Right lobe of liver (tissue), 6 donors: ENCODE measurements around the gene SCNN1G. TPM values are rescaled to one million over a fixed set of nuclear protein-coding genes. Genes with fewer than 3 reads are reported as not detected.

ENCODE experiments used
- ATAC-seq, 4 donors: fragments of 200-7000 bp; cut with Tn5 transposase; one replicate each; pipeline ENCODE4 v1.9.1; 2020; ENCODE audit warnings: mild to moderate bottlenecking in 4 of 4, moderate library complexity in 4 of 4
- DNase-seq, 3 donors: peaks; one replicate each; pipeline ENCODE4 v3.0.0-alpha.2; 2020
- H3K27ac ChIP-seq, 3 donors: fragments of 200-600 bp; one replicate each; pipeline ENCODE4 v1.8.0; 2022
- H3K27me3 ChIP-seq, 2 donors: fragments of 200-600 bp; one replicate each; pipeline ENCODE4 v1.8.0; 2022
- H3K36me3 ChIP-seq, 4 donors: fragments of 200-600 bp; sonication (generic) in 1 of 4; one replicate each; pipeline versions ENCODE4 v1.5.1 to v1.8.0; 2017 to 2022; ENCODE audit warnings: control low read depth in 1 of 4
- H3K4me1 ChIP-seq, 4 donors: fragments of 200-600 bp; sonication (generic) in 1 of 4; one replicate each; pipeline versions ENCODE4 v1.5.1 to v1.8.0; 2017 to 2022; ENCODE audit warnings: control low read depth in 1 of 4
- H3K4me3 ChIP-seq, 3 donors: fragments of 200-600 bp; one replicate each; pipeline ENCODE4 v1.8.0; 2022
- H3K9me3 ChIP-seq, 4 donors: fragments of 200-600 bp; sonication (generic) in 1 of 4; one replicate each; pipeline versions ENCODE4 v1.5.1 to v1.8.0; 2017 to 2022; ENCODE audit warnings: control low read depth in 1 of 4
- POLR2A ChIP-seq: fragments of 450-650 bp; IDR thresholded peaks from one replicate; pipeline ENCODE4 v1.6.1; 2017; ENCODE audit warnings: antibody characterized with exemption, mild to moderate bottlenecking
- WGBS: methylation state at CpG from one replicate; pipeline ENCODE4 v1.1.6; 2018; ENCODE audit warnings: low coverage, low lambda C conversion rate; ENCODE audit not compliant: insufficient coverage; ENCODE audit errors: missing lambda C conversion rate; 5-methylcytosine and 5-hydroxymethylcytosine counted together
- intact Hi-C, 2 donors: fragments of 100-400 bp; cut with DNase I; formaldehyde crosslinking; loops; one replicate each; pipeline versions ENCODE4 v1.11.2 to v1.14.1; 2022
- total RNA-seq, 6 experiments: library from RNA; depleted of rRNA in 2 of 6; stranded (reverse); fragments of >200 nt in 2 of 6; fragmentation: NEBNext Ultra II Directional in 3 of 6; extraction: Animal tissue kit (Norgen Biotek cat#: 25700) in 3 of 6; gene quantifications; one replicate each; pipeline versions ENCODE4 v1.1.0 to v1.2.4, GENCODE V29; 2016 to 2023
- TF ChIP-seq, protein P1 (sequence below), 4 donors: fragments of 200-600 bp in 3 of 4; fragments of 450-650 bp in 1 of 4; IDR thresholded peaks; one replicate each; pipeline versions ENCODE4 v1.5.1 to v1.8.0; 2016 to 2022; ENCODE audit warnings: antibody characterized with exemption in 4 of 4, mild to moderate bottlenecking in 2 of 4
- donor health status: DM: no; HTN: yes; CAD: no.
- donor health status: DM: no; HTN: no; CAD: no.
- donor health status: DM: no; HTN: no; CAD: no.
- donor health status: DM: no; HTN: yes; CAD: no.
- donor health status: DM: no; HTN: yes; CAD: no.

SCNN1G gene
- total RNA-seq, 6 experiments from 2014 or later, result not detected

DNA sequence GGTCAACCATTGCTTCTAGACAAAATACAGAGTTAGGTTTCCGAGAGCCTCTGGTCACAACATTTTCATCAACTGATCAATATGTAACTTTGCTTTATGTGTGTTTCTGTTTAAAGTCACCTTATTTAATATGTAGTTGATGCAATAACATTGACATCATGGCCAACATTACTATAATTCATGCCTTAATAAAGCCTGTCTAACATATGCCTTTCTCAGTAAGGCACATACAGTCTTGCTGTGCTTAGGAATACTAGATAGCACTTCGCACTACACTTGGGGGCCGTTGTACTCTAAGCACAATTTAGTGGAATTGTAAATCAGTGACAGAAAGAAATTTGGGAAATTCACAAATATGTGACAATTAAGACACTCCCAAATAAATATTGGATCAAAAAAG is 9.6 kb upstream of the SCNN1G start:
- Histone ChIP-seq H3K4me1 (no peaks in the 10 kb centered on the region), H3K4me3 (no peak overlapping the region), H3K27me3 (no peaks in the 10 kb centered on the region), H3K27ac (no peak overlapping the region), H3K36me3 (no peaks in the 10 kb centered on the region), H3K9me3 (no peaks in the 10 kb centered on the region)
- WGBS, result 46% methylated on average over 3 of the region's 3 CpGs
- DNase-seq (no peak), ATAC-seq (no peak)
- intact Hi-C loops, result no loop called here
- no peak for TF ChIP-seq POLR2A
- TF ChIP-seq, protein P1, sequence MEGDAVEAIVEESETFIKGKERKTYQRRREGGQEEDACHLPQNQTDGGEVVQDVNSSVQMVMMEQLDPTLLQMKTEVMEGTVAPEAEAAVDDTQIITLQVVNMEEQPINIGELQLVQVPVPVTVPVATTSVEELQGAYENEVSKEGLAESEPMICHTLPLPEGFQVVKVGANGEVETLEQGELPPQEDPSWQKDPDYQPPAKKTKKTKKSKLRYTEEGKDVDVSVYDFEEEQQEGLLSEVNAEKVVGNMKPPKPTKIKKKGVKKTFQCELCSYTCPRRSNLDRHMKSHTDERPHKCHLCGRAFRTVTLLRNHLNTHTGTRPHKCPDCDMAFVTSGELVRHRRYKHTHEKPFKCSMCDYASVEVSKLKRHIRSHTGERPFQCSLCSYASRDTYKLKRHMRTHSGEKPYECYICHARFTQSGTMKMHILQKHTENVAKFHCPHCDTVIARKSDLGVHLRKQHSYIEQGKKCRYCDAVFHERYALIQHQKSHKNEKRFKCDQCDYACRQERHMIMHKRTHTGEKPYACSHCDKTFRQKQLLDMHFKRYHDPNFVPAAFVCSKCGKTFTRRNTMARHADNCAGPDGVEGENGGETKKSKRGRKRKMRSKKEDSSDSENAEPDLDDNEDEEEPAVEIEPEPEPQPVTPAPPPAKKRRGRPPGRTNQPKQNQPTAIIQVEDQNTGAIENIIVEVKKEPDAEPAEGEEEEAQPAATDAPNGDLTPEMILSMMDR (IDR thresholded peaks at IDR 0.05), result no peak

GRCh38 chr16:23174622-23175021 is 7.9 kb upstream of the SCNN1G start:
- Histone ChIP-seq H3K36me3 (no peaks in the 10 kb centered on the region), H3K27me3 (no peaks in the 10 kb centered on the region), H3K27ac (no peak overlapping the region), H3K4me1 (no peaks in the 10 kb centered on the region), H3K4me3 (no peak overlapping the region), H3K9me3 (no peaks in the 10 kb centered on the region)
- WGBS, result 6% methylated on average over 2 of the region's 2 CpGs
- no peak for DNase-seq
- TF ChIP-seq POLR2A, result no peak
- TF ChIP-seq, protein P1 (IDR thresholded peaks at IDR 0.05), result no peak
- intact Hi-C loops, result no loop called here
- no peak for ATAC-seq

- DNase-seq (no peak), ATAC-seq (no peak)
- intact Hi-C loops, result no loop called here
- Histone ChIP-seq H3K4me1 (no peaks in the 10 kb centered on the region), H3K4me3 (no peak overlapping the region), H3K36me3 (no peaks in the 10 kb centered on the region), H3K9me3 (no peaks in the 10 kb centered on the region), H3K27ac (no peak overlapping the region), H3K27me3 (no peaks in the 10 kb centered on the region)
- no peak for TF ChIP-seq POLR2A
- TF ChIP-seq, protein P1 (IDR thresholded peaks at IDR 0.05), result no peak
These were observed 6.9 kb upstream of the SCNN1G start for GRCh38 chr16:23175651-23176050.

DNA sequence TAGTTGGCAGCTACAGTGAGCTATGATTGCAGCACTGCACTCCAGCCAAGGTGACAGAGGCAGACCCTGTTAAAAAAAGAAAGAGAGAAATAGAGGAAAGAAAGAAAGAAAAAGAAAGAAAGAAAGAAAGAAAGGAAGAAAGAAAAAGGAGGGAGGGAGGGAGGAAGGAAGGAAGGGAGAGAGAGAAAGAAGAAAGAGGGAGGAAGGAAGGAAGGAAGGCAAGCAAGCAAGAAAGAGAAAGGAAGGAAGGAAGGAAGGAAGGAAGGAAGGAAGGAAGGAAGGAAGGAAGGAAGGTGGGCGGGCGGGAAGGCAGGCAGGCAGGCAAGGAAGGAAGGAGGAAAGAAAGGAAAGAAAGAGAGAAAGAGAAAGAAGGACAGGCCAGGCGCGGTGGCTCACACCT is 1.0 kb upstream of the SCNN1G start:
- no peak overlapping the region for H3K4me3 ChIP-seq
- peaks cover 0 to 7% of the 10 kb centered on the region in 2 donors for H3K27me3 ChIP-seq
- intact Hi-C loops, result loop anchor here (10.0 kb wide), 1 partner anchor 253 kb away; no protein-coding TSS in a partner anchor
- no peak for ATAC-seq
- H3K4me1 ChIP-seq, result peaks cover 0 to 11% (median 0%) of the 10 kb centered on the region in 4 donors
- no peak overlapping the region for H3K27ac ChIP-seq
- no peak for DNase-seq
- TF ChIP-seq, protein P1 (IDR thresholded peaks at IDR 0.05), result no peak
- no peak for TF ChIP-seq POLR2A
- no peaks in the 10 kb centered on the region for H3K9me3 ChIP-seq
- WGBS, result 68% methylated on average over 4 of the region's 4 CpGs
- H3K36me3 ChIP-seq, result no peaks in the 10 kb centered on the region

DNA sequence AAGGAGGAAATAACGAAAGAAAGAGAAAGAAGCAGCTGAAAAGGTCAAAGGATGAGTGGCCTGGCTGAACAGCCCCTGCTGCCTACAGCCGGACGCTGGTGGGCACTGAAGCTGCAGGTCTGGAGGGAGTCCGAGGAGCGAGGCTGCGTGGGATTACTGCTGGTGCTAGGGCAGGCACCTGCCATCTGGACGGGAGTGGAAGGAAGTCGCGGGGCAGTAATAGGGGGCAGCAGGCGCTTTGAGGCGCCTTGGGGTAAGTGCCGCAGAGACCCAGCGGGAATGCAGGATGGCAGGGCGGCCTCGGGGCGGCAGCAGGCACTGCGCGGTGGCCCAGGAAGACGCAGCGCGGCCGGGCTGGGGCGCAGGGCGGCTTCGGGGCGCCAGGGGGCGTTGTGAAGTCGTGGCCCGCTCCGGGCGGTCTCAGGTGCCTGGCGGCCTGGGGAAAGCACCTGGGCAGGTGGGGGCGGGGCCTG is 303 bp upstream of the SCNN1G start:
- 6% methylated on average over 12 of the region's 33 CpGs for WGBS
- H3K27me3 ChIP-seq, result peaks cover 0 to 7% of the 10 kb centered on the region in 2 donors
- intact Hi-C loops, result loop anchor here (10.0 kb wide), 1 partner anchor 253 kb away; no protein-coding TSS in a partner anchor

More for the DNA sequence above, 303 bp upstream of the SCNN1G start:
- Histone ChIP-seq H3K9me3 (no peaks in the 10 kb centered on the region), H3K27ac (no peak overlapping the region), H3K4me1 (peaks cover 0 to 11% (median 0%) of the 10 kb centered on the region in 4 donors), H3K4me3 (peak overlapping the region in 2 of 3 donors; percentile 1 to 28), H3K36me3 (no peaks in the 10 kb centered on the region)
- DNase-seq, result peak; percentile 60 to 72 (median 68)
- TF ChIP-seq, protein P1 (IDR thresholded peaks at IDR 0.05), result peak; percentile 56 to 86 (median 78)
- TF ChIP-seq POLR2A, result no peak
- ATAC-seq, result peak; percentile 94 to 100 (median 97)
